MCF 10A (cell line): ENCODE measurements around the gene PDPN. TPM values are rescaled to one million over a fixed set of nuclear protein-coding genes. Genes with fewer than 3 reads are reported as not detected.

Experiments used
- BruUV-seq: library from RNA; stranded (reverse); fragments of 400-500 nt; replicated peaks from 2 replicates; lab custom pipeline; 2021; lab: Mats Ljungman, UMichigan
- CTCF ChIA-PET: fragments of 300-600 bp; sonication (Branson Sonifier 250); formaldehyde crosslinking; extraction: SDS; loops from one replicate; lab custom pipeline; 2021; ENCODE audit warnings: antibody characterized with exemption, inconsistent platforms; lab: Yijun Ruan, JAX
- POLR2A ChIA-PET: fragments of 300-600, 350-650 bp; sonication (Branson Sonifier 250); formaldehyde crosslinking; extraction: SDS; loops from one replicate; lab custom pipeline; 2020; ENCODE audit warnings: antibody characterized with exemption, inconsistent platforms; lab: Yijun Ruan, JAX
- DNase-seq: peaks from one replicate; pipeline ENCODE4 v3.0.0-alpha.2; 2018; ENCODE audit not compliant: unreplicated experiment
- H3K27ac Mint-ChIP-seq: one replicate; pipeline ENCODE4 v1.8.0; 2022; ENCODE audit warnings: mild to moderate bottlenecking, low read depth, mixed read lengths; ENCODE audit not compliant: unreplicated experiment
- H3K27me3 Mint-ChIP-seq: one replicate; pipeline ENCODE4 v1.8.0; 2022; ENCODE audit warnings: mixed read lengths; ENCODE audit not compliant: insufficient read depth, unreplicated experiment
- H3K36me3 Mint-ChIP-seq: one replicate; pipeline ENCODE4 v1.8.0; 2022; ENCODE audit warnings: mild to moderate bottlenecking, moderate library complexity, mixed read lengths; ENCODE audit not compliant: insufficient read depth, unreplicated experiment
- H3K4me1 Mint-ChIP-seq: one replicate; pipeline ENCODE4 v1.8.0; 2022; ENCODE audit warnings: mixed read lengths; ENCODE audit not compliant: insufficient read depth, unreplicated experiment
- H3K4me3 Mint-ChIP-seq: one replicate; pipeline ENCODE4 v1.8.0; 2022; ENCODE audit warnings: mild to moderate bottlenecking, moderate library complexity, mixed read lengths; ENCODE audit not compliant: unreplicated experiment
- H3K9me3 Mint-ChIP-seq: one replicate; pipeline ENCODE4 v1.8.0; 2022; ENCODE audit warnings: mixed read lengths; ENCODE audit not compliant: unreplicated experiment
- CTCF ChIP-seq: fragments of 200-600 bp; IDR thresholded peaks from one replicate; pipeline ENCODE4 v1.8.0; 2022; ENCODE audit warnings: antibody characterized with exemption, mild to moderate bottlenecking; ENCODE audit not compliant: unreplicated experiment
- intact Hi-C: fragments of 100-400 bp; cut with micrococcal nuclease; formaldehyde crosslinking; loops from 2 replicates; pipeline ENCODE4 v1.14.1; 2022
- total RNA-seq: library from RNA; stranded (reverse); gene quantifications from 2 replicates; pipeline ENCODE4 v1.2.3, GENCODE V29; 2022

Gene PDPN
- total RNA-seq, 1 experiment from 2014 or later: 35.1 TPM

GRCh38 chr1:13604721-13605120 is 21.1 kb downstream of the PDPN start:
- DNase-seq: no peak
- Mint-ChIP-seq H3K9me3 (no peaks in the 10 kb centered on the region), H3K27me3 (no peaks in the 10 kb centered on the region), H3K36me3 (peaks cover 54% of the 10 kb centered on the region), H3K4me3 (no peak overlapping the region), H3K4me1 (peaks cover 42% of the 10 kb centered on the region), H3K27ac (peak overlapping the region; percentile 81)
- no TSS peak for BruUV-seq
- intact Hi-C loops: no loop called here
- POLR2A ChIA-PET: interaction anchor here (0.7 to 16.7 kb wide), 11 partner anchors 11 to 145 kb away, joined by 3 to 253 read pairs (median 6); partner anchors contain the start of gene PDPN
- TF ChIP-seq CTCF: no peak
- CTCF ChIA-PET: interaction anchor here (0.5 to 1.9 kb wide), 6 partner anchors 15 to 1530 kb away, joined by 3 to 9 read pairs (median 4); no protein-coding TSS in a partner anchor

DNA sequence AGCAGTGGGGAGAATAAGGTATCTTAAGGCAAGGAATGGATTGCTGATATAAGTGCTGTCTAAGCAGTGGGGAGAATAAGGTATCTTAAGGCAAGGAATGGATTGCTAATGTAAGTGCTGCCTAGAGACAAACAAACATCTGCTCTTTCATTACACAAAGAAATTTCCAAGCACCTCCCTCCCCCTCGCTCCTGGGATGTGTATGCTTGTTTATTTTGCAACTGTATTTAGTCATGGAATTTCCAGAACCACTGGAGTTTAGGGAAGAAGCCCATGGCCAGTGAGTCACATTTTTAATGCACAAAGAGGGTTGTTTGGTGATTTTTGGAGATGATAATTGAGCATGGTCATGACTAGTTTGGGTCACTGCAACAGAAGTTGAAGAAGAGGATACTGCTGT is 21.5 kb downstream of the PDPN start:
- no peak overlapping the region for H3K4me3 Mint-ChIP-seq
- POLR2A ChIA-PET: interaction anchor here (0.8 to 16.7 kb wide), 11 partner anchors 9 to 144 kb away, joined by 3 to 253 read pairs (median 6); partner anchors contain the start of gene PDPN

GRCh38 chr1:13607002-13607401 is 23.4 kb downstream of the PDPN start:
- Mint-ChIP-seq H3K9me3 (no peaks in the 10 kb centered on the region), H3K27ac (peak overlapping the region; percentile 81)

More for the DNA sequence above, 21.5 kb downstream of the PDPN start:
- no TSS peak for BruUV-seq
- Mint-ChIP-seq H3K27ac (peak overlapping the region; percentile 81), H3K4me1 (peaks cover 38% of the 10 kb centered on the region), H3K9me3 (no peaks in the 10 kb centered on the region), H3K36me3 (peaks cover 53% of the 10 kb centered on the region), H3K27me3 (no peaks in the 10 kb centered on the region)
- no peak for TF ChIP-seq CTCF
- intact Hi-C loops: no loop called here
- CTCF ChIA-PET: interaction anchor here (1.0 to 1.9 kb wide), 3 partner anchors 15 to 60 kb away, joined by 4 to 9 read pairs (median 5); no protein-coding TSS in a partner anchor
- peak; percentile 94 for DNase-seq

DNA sequence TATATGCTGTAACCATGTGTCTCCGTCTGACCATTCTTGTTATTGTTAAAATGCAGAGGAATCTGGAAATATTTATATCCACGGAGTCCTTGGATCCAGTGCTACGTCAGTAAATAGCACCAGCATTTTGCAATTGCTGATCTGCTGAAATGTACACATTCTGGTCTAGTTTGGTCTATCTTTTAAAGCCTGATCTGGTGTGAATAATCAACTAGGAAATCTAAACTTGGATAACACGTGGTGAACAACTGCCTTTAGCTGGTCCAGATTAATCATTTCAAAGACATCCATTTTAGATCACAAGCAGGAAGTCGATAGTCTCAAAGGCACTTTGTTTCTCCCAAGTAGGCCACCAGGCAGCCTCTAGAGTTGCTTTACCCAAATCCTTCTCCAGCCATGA is 32.6 kb downstream of the PDPN start:
- H3K9me3 Mint-ChIP-seq: no peaks in the 10 kb centered on the region
- POLR2A ChIA-PET: interaction anchor here (1.2 to 13.3 kb wide), 4 partner anchors 12 to 48 kb away, joined by 4 to 253 read pairs (median 64); no protein-coding TSS in a partner anchor
- no peak for DNase-seq
- CTCF ChIA-PET: no interaction called here
- no peak for TF ChIP-seq CTCF
- peaks cover 39% of the 10 kb centered on the region for H3K4me1 Mint-ChIP-seq
- H3K27me3 Mint-ChIP-seq: no peaks in the 10 kb centered on the region
- H3K4me3 Mint-ChIP-seq: no peak overlapping the region
- intact Hi-C loops: no loop called here
- no TSS peak for BruUV-seq
- no peak overlapping the region for H3K27ac Mint-ChIP-seq
- H3K36me3 Mint-ChIP-seq: peaks cover 81% of the 10 kb centered on the region

More at GRCh38 chr1:13607002-13607401, 23.4 kb downstream of the PDPN start:
- Mint-ChIP-seq H3K4me1 (peaks cover 32% of the 10 kb centered on the region), H3K4me3 (no peak overlapping the region), H3K36me3 (peaks cover 63% of the 10 kb centered on the region), H3K27me3 (no peaks in the 10 kb centered on the region)
- ChIA-PET CTCF (no interaction called here), POLR2A (interaction anchor here (1.1 to 16.7 kb wide), 3 partner anchors 11 to 21 kb away, joined by 3 to 253 read pairs (median 9); no protein-coding TSS in a partner anchor)
- no peak for TF ChIP-seq CTCF
- no TSS peak for BruUV-seq
- DNase-seq: peak; percentile 53
- intact Hi-C loops: no loop called here
